B cell (primary cell): ENCODE results near the gene DAB2IP. TPM values are rescaled to one million over a fixed set of nuclear protein-coding genes. Genes with fewer than 3 reads are reported as not detected.

Experiments
- ATAC-seq: fragments of 200-7000 bp; cut with Tn5 transposase; one replicate; pipeline ENCODE4 v1.10.0; 2021; ENCODE audit warnings: low read depth, mild to moderate bottlenecking, moderate number of reproducible peaks, moderate library complexity
- CTCF ChIA-PET: fragments of 350-600 bp; sonication (Branson Sonifier 250); formaldehyde crosslinking; loops from one replicate; lab custom pipeline; 2021; ENCODE audit warnings: antibody characterized with exemption, inconsistent platforms; lab: Charles Lee
- POLR2A ChIA-PET: fragments of 350-600 bp; sonication (Branson Sonifier 250); formaldehyde crosslinking; loops from one replicate; lab custom pipeline; 2021; ENCODE audit warnings: antibody characterized with exemption; lab: Charles Lee
- DNase-seq: peaks from one replicate; pipeline ENCODE4 v3.0.0; 2013
- H2AFZ ChIP-seq: 2 replicates; pipeline ENCODE4 v1.6.1; 2012; ENCODE audit warnings: mild to moderate bottlenecking, low read depth, low read length; ENCODE audit not compliant: insufficient read depth, poor library complexity, severe bottlenecking
- H3K27ac ChIP-seq, 2 donors: 1 replicate in 1 of 2; 2 replicates in 1 of 2; pipeline ENCODE4 v1.5.1; 2012 to 2013; ENCODE audit warnings: low read length in 2 of 2, mild to moderate bottlenecking in 2 of 2, moderate library complexity in 1 of 2
- H3K27me3 ChIP-seq, 4 experiments: fragments of 200-600 bp in 1 of 4; sonication (generic) in 1 of 4; replicated peaks in 1 of 4; 1 replicate in 2 of 4; 2 replicates in 2 of 4; pipeline versions ENCODE4 v1.6.1 to v1.7.0; 2013 to 2016; ENCODE audit warnings: low read length in 3 of 4, mild to moderate bottlenecking in 2 of 4, mixed read lengths in 1 of 4, moderate library complexity in 1 of 4; ENCODE audit not compliant: insufficient read depth in 4 of 4, control insufficient read depth in 3 of 4; ENCODE audit errors: control extremely low read depth in 1 of 4
- H3K36me3 ChIP-seq, 2 experiments: replicated peaks in 1 of 2; 1 replicate in 1 of 2; 2 replicates in 1 of 2; pipeline versions ENCODE4 v1.6.1 to v1.7.1; 2013; ENCODE audit warnings: low read length in 1 of 2; ENCODE audit not compliant: insufficient read depth in 2 of 2, control insufficient read depth in 1 of 2; ENCODE audit errors: control extremely low read depth in 1 of 2, extremely low read depth in 1 of 2
- H3K4me1 ChIP-seq, 2 donors: fragments of 200-600 bp in 1 of 2; sonication (generic) in 1 of 2; 1 replicate in 1 of 2; 2 replicates in 1 of 2; pipeline versions ENCODE4 v1.5.1 to v1.6.1; 2013 to 2017; ENCODE audit warnings: low read length in 2 of 2; ENCODE audit not compliant: control insufficient read depth in 2 of 2, insufficient read depth in 2 of 2
- H3K4me2 ChIP-seq: replicated peaks from 2 replicates; pipeline ENCODE3; 2012; ENCODE audit warnings: mild to moderate bottlenecking, low read depth, low read length; ENCODE audit not compliant: poor library complexity, severe bottlenecking
- H3K4me3 ChIP-seq, 5 experiments: fragments of 200-600 bp in 1 of 5; sonication (generic) in 1 of 5; 1 replicate in 3 of 5; 2 replicates in 2 of 5; pipeline versions ENCODE4 v1.5.1 to v1.7.0; 2011 to 2016; ENCODE audit warnings: low read length in 4 of 5, mild to moderate bottlenecking in 4 of 5, low read depth in 2 of 5, control low read depth in 1 of 5, moderate library complexity in 1 of 5; ENCODE audit not compliant: insufficient read depth in 1 of 5; ENCODE audit errors: control extremely low read depth in 1 of 5, extremely low read depth in 1 of 5
- H3K79me2 ChIP-seq: fragments of 200-600 bp; sonication (generic); one replicate; pipeline ENCODE4 v1.6.0; 2016; ENCODE audit warnings: low read length; ENCODE audit not compliant: control insufficient read depth, insufficient read depth
- H3K9ac ChIP-seq: fragments of 200-600 bp; sonication (generic); 2 replicates; pipeline ENCODE4 v1.6.1; 2017; ENCODE audit warnings: mild to moderate bottlenecking, low read length, moderate library complexity
- H3K9me3 ChIP-seq, 3 donors: one replicate each; pipeline versions ENCODE4 v1.6.1 to v1.7.1; 2013; ENCODE audit warnings: low read length in 2 of 3; ENCODE audit not compliant: control insufficient read depth in 2 of 3, insufficient read depth in 1 of 3; ENCODE audit errors: control extremely low read depth in 1 of 3
- H4K20me1 ChIP-seq: 2 replicates; pipeline ENCODE4 v1.6.0; 2012; ENCODE audit warnings: mild to moderate bottlenecking, low read length; ENCODE audit not compliant: insufficient read depth, control insufficient read depth, poor library complexity, severe bottlenecking
- H3K27ac Mint-ChIP-seq: one replicate; pipeline ENCODE4 v1.8.0; 2021; ENCODE audit warnings: mixed read lengths
- H3K27me3 Mint-ChIP-seq: one replicate; pipeline ENCODE4 v1.8.0; 2021; ENCODE audit warnings: mixed read lengths
- H3K4me1 Mint-ChIP-seq: one replicate; pipeline ENCODE4 v1.8.0; 2021; ENCODE audit warnings: mixed read lengths
- H3K4me3 Mint-ChIP-seq: one replicate; pipeline ENCODE4 v1.8.0; 2021; ENCODE audit warnings: mixed read lengths
- H3K9me3 Mint-ChIP-seq: one replicate; pipeline ENCODE4 v1.8.0; 2022; ENCODE audit warnings: mixed read lengths; ENCODE audit not compliant: insufficient read depth
- EZH2 ChIP-seq: IDR thresholded peaks from 2 replicates; pipeline ENCODE4 v1.6.1; 2012; ENCODE audit warnings: borderline replicate concordance, low read depth, mild to moderate bottlenecking, moderate library complexity, low read length; ENCODE audit not compliant: insufficient read depth, poor library complexity, severe bottlenecking
- WGBS: methylation state at CpG from one replicate; pipeline ENCODE4 v1.1.5; 2013; ENCODE audit warnings: missing lambda C conversion rate; ENCODE audit not compliant: insufficient coverage; 5-methylcytosine and 5-hydroxymethylcytosine counted together
- intact Hi-C: fragments of 100-400 bp; cut with micrococcal nuclease; formaldehyde crosslinking; loops from one replicate; pipeline ENCODE4 v1.10.0; 2022
- polyA plus RNA-seq: library from polyadenylated mRNA; depleted of rRNA; stranded (reverse); fragments of >200 nt; gene quantifications from 2 replicates; pipeline ENCODE4 v1.2.3, GENCODE V29; 2012
- total RNA-seq, 2 donors: library from RNA; stranded (reverse); fragments of 120-200 nt in 1 of 2; gene quantifications; 1 replicate in 1 of 2; 2 replicates in 1 of 2; pipeline versions ENCODE4 v1.2.3 to v1.2.4, GENCODE V29; 2013 to 2022
- TF ChIP-seq, protein P1 (sequence below): fragments of 200-600 bp; IDR thresholded peaks from one replicate; pipeline ENCODE4 v1.8.0; 2022; ENCODE audit warnings: antibody characterized with exemption, mild to moderate bottlenecking

Gene DAB2IP
- total and polyA plus RNA-seq, 2 donors (not counting 1 experiment from before 2014, with no cell fraction given): 1.1 to 3.9 TPM

DNA sequence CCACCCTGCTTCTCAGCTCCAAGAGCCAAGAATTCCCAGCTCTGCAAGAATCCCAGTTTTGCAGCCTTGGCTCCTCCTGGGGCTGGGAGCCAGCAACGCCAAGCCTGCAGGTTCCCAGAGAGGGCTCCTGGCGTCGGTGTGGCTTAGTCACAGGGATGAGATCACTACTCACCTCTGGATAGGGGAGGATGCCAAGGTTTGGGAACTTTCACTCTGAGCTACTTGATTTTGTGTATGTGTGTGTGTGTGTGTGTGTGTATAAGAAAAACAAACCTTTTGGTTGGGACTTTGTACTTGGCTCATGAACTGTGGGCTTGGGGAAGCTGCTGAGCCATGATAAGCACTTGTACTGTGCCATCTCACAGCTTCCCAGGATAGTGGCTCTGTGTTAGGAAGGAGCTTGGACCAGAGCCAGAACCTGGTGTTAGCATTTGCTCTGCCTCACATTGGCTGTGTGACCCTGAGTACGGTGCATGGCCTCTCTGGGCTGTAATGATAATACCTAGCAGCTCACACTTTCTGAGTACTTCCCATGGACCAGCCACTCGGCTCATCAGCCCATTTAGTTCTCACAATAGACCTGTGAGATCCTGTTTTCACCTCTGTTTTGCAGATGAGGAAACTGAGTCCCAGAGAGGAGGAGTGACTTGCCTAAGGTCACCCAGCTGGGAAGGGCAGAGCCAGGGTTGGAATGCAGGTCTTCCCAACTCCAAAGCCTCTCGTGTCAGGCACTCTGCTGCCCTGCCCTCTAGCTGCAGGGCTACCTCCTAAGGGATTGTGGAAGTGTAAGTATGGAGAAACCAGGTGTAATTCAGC is 41.4 kb upstream of the DAB2IP start:
- no peak overlapping the region for H3K4me2 ChIP-seq
- H3K9ac ChIP-seq: no peak overlapping the region
- H3K36me3 ChIP-seq: no peaks in the 10 kb centered on the region
- ChIA-PET POLR2A (no interaction called here), CTCF (no interaction called here)
- no peak overlapping the region for H3K4me3 Mint-ChIP-seq
- DNase-seq: no peak
- H3K9me3 ChIP-seq: no peaks in the 10 kb centered on the region
- H2AFZ ChIP-seq: no peak overlapping the region
- H3K27ac ChIP-seq: no peak overlapping the region
- H3K79me2 ChIP-seq: no peaks in the 10 kb centered on the region
- no peak overlapping the region for H3K27ac Mint-ChIP-seq
- ATAC-seq: no peak
- H3K9me3 Mint-ChIP-seq: no peaks in the 10 kb centered on the region
- no peak overlapping the region for H3K4me3 ChIP-seq
- peaks cover 15% of the 10 kb centered on the region for H3K4me1 Mint-ChIP-seq
- H3K27me3 ChIP-seq: peaks cover 0 to 40% (median 5%) of the 10 kb centered on the region in 4 experiments
- intact Hi-C loops: no loop called here
- peaks cover 17 to 20% of the 10 kb centered on the region in 2 donors for H3K4me1 ChIP-seq
- peaks cover 46% of the 10 kb centered on the region for H3K27me3 Mint-ChIP-seq
- no peak for TF ChIP-seq EZH2
- TF ChIP-seq, protein P1, sequence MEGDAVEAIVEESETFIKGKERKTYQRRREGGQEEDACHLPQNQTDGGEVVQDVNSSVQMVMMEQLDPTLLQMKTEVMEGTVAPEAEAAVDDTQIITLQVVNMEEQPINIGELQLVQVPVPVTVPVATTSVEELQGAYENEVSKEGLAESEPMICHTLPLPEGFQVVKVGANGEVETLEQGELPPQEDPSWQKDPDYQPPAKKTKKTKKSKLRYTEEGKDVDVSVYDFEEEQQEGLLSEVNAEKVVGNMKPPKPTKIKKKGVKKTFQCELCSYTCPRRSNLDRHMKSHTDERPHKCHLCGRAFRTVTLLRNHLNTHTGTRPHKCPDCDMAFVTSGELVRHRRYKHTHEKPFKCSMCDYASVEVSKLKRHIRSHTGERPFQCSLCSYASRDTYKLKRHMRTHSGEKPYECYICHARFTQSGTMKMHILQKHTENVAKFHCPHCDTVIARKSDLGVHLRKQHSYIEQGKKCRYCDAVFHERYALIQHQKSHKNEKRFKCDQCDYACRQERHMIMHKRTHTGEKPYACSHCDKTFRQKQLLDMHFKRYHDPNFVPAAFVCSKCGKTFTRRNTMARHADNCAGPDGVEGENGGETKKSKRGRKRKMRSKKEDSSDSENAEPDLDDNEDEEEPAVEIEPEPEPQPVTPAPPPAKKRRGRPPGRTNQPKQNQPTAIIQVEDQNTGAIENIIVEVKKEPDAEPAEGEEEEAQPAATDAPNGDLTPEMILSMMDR: no peak
- WGBS: 92% methylated on average over 5 of the region's 6 CpGs
- no peaks in the 10 kb centered on the region for H4K20me1 ChIP-seq

DNA sequence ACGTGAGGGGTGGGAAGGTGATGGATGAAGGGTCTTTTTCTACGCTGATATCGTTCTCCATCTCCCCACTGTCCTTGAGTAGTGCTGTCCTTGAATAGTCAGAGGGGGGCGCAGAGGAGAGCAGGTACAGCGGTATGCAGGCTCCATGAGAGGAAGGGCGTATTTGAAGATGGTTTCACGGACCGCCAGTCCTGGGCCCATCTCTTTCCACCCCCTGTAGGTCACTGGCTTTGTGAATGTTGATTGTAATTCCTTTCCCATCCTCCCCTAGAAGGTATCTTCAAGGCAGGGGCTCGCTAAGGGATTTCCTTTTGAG is 40.8 kb upstream of the DAB2IP start:
- Mint-ChIP-seq H3K4me3 (no peak overlapping the region), H3K27ac (no peak overlapping the region), H3K4me1 (peaks cover 15% of the 10 kb centered on the region), H3K27me3 (peaks cover 50% of the 10 kb centered on the region), H3K9me3 (no peaks in the 10 kb centered on the region)
- ChIA-PET CTCF (no interaction called here), POLR2A (no interaction called here)
- Histone ChIP-seq H3K4me2 (no peak overlapping the region), H3K27me3 (peaks cover 0 to 43% (median 6%) of the 10 kb centered on the region in 4 experiments), H3K27ac (no peak overlapping the region), H3K4me3 (no peak overlapping the region), H3K9ac (no peak overlapping the region), H3K36me3 (no peaks in the 10 kb centered on the region), H3K79me2 (no peaks in the 10 kb centered on the region), H3K4me1 (peaks cover 17 to 20% of the 10 kb centered on the region in 2 donors), H2AFZ (no peak overlapping the region), H4K20me1 (no peaks in the 10 kb centered on the region), H3K9me3 (no peaks in the 10 kb centered on the region)
- ATAC-seq: no peak
- WGBS: 60% methylated on average over 1 of the region's 9 CpGs
- DNase-seq: no peak
- intact Hi-C loops: no loop called here
- TF ChIP-seq, protein P1: no peak
- no peak for TF ChIP-seq EZH2
